K562 (cell line): Measurements from ENCODE around the gene GTPBP2. TPM values are rescaled to one million over a fixed set of nuclear protein-coding genes. Genes with fewer than 3 reads are reported as not detected.

Experiments
- BMI1 ChIP-seq: fragments of 150-350 bp; IDR thresholded peaks from 2 replicates; pipeline ENCODE4 v1.6.1; 2014; ENCODE audit warnings: low read length
- BRD9 ChIP-seq: fragments of 450-650 bp; IDR thresholded peaks from 2 replicates; pipeline ENCODE4 v1.6.1; 2018; ENCODE audit warnings: low read depth; ENCODE audit not compliant: partially characterized antibody
- E2F3 ChIP-seq: fragments of 250-450 bp; sonication (Bioruptor Pico); IDR thresholded peaks from 2 replicates; pipeline ENCODE4 v1.4.0; 2020; ENCODE audit warnings: mild to moderate bottlenecking
- FOSL1 ChIP-seq: fragments of 200-800 bp; sonication (Bioruptor generic); conservative IDR thresholded peaks from 2 replicates; pipeline ENCODE4 v1.6.1; 2016; ENCODE audit warnings: missing genetic modification characterization, missing compliant biosample characterization
- FOXJ2 ChIP-seq: fragments of 200-800 bp; sonication (Bioruptor generic); IDR thresholded peaks from 2 replicates; pipeline ENCODE4 v1.6.1; 2016; ENCODE audit warnings: missing genetic modification characterization, missing compliant biosample characterization
- GATAD2B ChIP-seq: fragments of 450-650 bp; IDR thresholded peaks from 2 replicates; pipeline ENCODE4 v1.6.1; 2017; ENCODE audit warnings: mild to moderate bottlenecking, borderline replicate concordance
- GMEB1 ChIP-seq: fragments of 250-450 bp; sonication (Bioruptor Pico); IDR thresholded peaks from 2 replicates; pipeline ENCODE4 v1.4.0; 2020; ENCODE audit warnings: mild to moderate bottlenecking
- HDAC3 ChIP-seq: fragments of 450-650 bp; IDR thresholded peaks from 2 replicates; pipeline ENCODE4 v1.6.1; 2018; ENCODE audit warnings: borderline replicate concordance, mild to moderate bottlenecking, moderate library complexity; ENCODE audit not compliant: partially characterized antibody
- HINFP ChIP-seq: fragments of 450-650 bp; conservative IDR thresholded peaks from 2 replicates; pipeline ENCODE4 v1.6.1; 2016; ENCODE audit warnings: missing genetic modification characterization, low read depth, mild to moderate bottlenecking, control low read depth, missing compliant biosample characterization
- KHSRP ChIP-seq: fragments of 450-650 bp; IDR thresholded peaks from 2 replicates; pipeline ENCODE4 v1.6.1; 2017
- MAZ ChIP-seq, 2 experiments: fragments of 450-650 bp in 1 of 2; sonication (generic) in 1 of 2; formaldehyde crosslinking; IDR thresholded peaks in 1 of 2; conservative IDR thresholded peaks in 1 of 2; 2 replicates each; pipeline versions ENCODE4 v1.4.0 to v1.5.0; 2020; ENCODE audit warnings: mild to moderate bottlenecking in 1 of 2, missing genetic modification reagents in 1 of 2
- NR1H2 ChIP-seq: sonication (generic); formaldehyde crosslinking; IDR thresholded peaks from 2 replicates; pipeline ENCODE4 v1.4.0; 2020; ENCODE audit warnings: mild to moderate bottlenecking, missing genetic modification reagents
- OTX1 ChIP-seq: fragments of 450-650 bp; formaldehyde crosslinking; IDR thresholded peaks from 2 replicates; pipeline ENCODE4 v1.4.0; 2022; ENCODE audit warnings: mild to moderate bottlenecking
- PRPF4 ChIP-seq: fragments of 200-400 bp; formaldehyde crosslinking; IDR thresholded peaks from one replicate; pipeline ENCODE4 v1.6.1; 2017; ENCODE audit warnings: low read length, low read depth, mild to moderate bottlenecking; ENCODE audit not compliant: insufficient read depth, poor library complexity, severe bottlenecking
- SNIP1 ChIP-seq: fragments of 450-650 bp; IDR thresholded peaks from 2 replicates; pipeline ENCODE4 v1.7.1; 2017; ENCODE audit warnings: low read depth, mild to moderate bottlenecking
- SP1 ChIP-seq: sonication (generic); formaldehyde crosslinking; IDR thresholded peaks from 2 replicates; pipeline ENCODE4 v1.8.1; 2022; ENCODE audit warnings: mild to moderate bottlenecking, missing genetic modification reagents
- TCF7 ChIP-seq: sonication (generic); IDR thresholded peaks from 2 replicates; pipeline ENCODE4 v1.6.1; 2016; ENCODE audit warnings: antibody characterized with exemption, borderline replicate concordance
- TOE1 ChIP-seq, 2 experiments: fragments of 450-650 bp in 1 of 2; sonication (generic) in 1 of 2; formaldehyde crosslinking in 1 of 2; IDR thresholded peaks; 2 replicates each; pipeline versions ENCODE4 v1.7.1 to v1.8.0; 2016 to 2022; ENCODE audit warnings: borderline replicate concordance in 2 of 2, mild to moderate bottlenecking in 2 of 2, antibody characterized with exemption in 1 of 2, inconsistent platforms in 1 of 2, low read depth in 1 of 2, missing genetic modification reagents in 1 of 2, moderate library complexity in 1 of 2
- ZBTB2 ChIP-seq: fragments of 450-650 bp; IDR thresholded peaks from 2 replicates; pipeline ENCODE4 v1.6.1; 2016; ENCODE audit warnings: antibody characterized with exemption
- ZNF121 ChIP-seq: sonication (generic); formaldehyde crosslinking; conservative IDR thresholded peaks from 2 replicates; pipeline ENCODE4 v1.8.0; 2022; ENCODE audit warnings: missing genetic modification reagents
- ZNF77 ChIP-seq: fragments of 250-450 bp; sonication (Bioruptor Pico); IDR thresholded peaks from 2 replicates; pipeline ENCODE4 v1.5.0; 2020
- polyA plus RNA-seq, 8 experiments: library from polyadenylated mRNA; depleted of rRNA in 4 of 8; stranded (reverse) in 5 of 8; unstranded in 3 of 8; fragments of >200 nt; fragmentation: Nextera tagmentation in 2 of 8; fragmentation: Illumina TruSeq in 1 of 8; extraction: Ambion mirVana in 2 of 8; extraction: Trizol in 1 of 8; gene quantifications; 2 replicates each; pipeline versions ENCODE4 v1.2.1 to v1.2.3, GENCODE V29; 2011 to 2014; ENCODE audit warnings: inconsistent platforms in 1 of 8, missing spikeins in 1 of 8
- total RNA-seq, 7 experiments: library from RNA; depleted of rRNA in 6 of 7; stranded (reverse); fragments of >200 nt in 6 of 7; fragmentation: Illumina TruSeq in 2 of 7; extraction: Trizol in 2 of 7; gene quantifications; 2 replicates each; pipeline versions ENCODE4 v1.2.1 to v1.2.3, GENCODE V29; 2011 to 2021; ENCODE audit warnings: low replicate concordance in 1 of 7

The GTPBP2 gene
- total and polyA plus RNA-seq, 9 of the 15 experiments (the other 6 are each of a cell fraction or from before 2014, with no cell fraction given) = 48.4 to 196 (median 111) TPM

GRCh38 chr6:43635387-43636307 is 6.6 kb upstream of the GTPBP2 start, which contains the start of gene MAD2L1BP (continued):
- TF ChIP-seq KHSRP (no peak), HDAC3 (no peak), E2F3 (CRISPR knock-in tag) (peak; percentile 92), ZNF121 (CRISPR knock-in tag) (peak; percentile 11; the same call in 1 of the 2 replicates), MAZ (CRISPR knock-in tag; conservative IDR thresholded peaks at IDR 0.05 in 1 of 2, IDR thresholded peaks at IDR 0.05 in 1 of 2) (peak; percentile 66 to 78), TCF7 (0 out of 2 replicates have a peak, but pooled peaks have one; percentile 34), GATAD2B (no peak), ZNF77 (CRISPR knock-in tag) (no peak), BMI1 (no peak), GMEB1 (CRISPR knock-in tag) (no peak; the same call in 1 of the 2 replicates), BRD9 (peak; percentile 65), ZBTB2 (peak; percentile 69; the same call in 1 of the 2 replicates), SP1 (peak; percentile 72), OTX1 (no peak; the same call in 1 of the 2 replicates), PRPF4 (no peak), HINFP (tag) (no peak), FOSL1 (tag) (peak; percentile 64), TOE1 (IDR thresholded peaks at IDR 0.05; ENCODE audit: borderline replicate concordance) (peak; percentile 55; the same call in 1 of the 2 replicates), TOE1 (CRISPR knock-in tag; IDR thresholded peaks at IDR 0.05; ENCODE audit: borderline replicate concordance, low read depth) (peak; percentile 91; the same call in 1 of the 2 replicates), NR1H2 (CRISPR knock-in tag) (peak; percentile 93; the same call in 1 of the 2 replicates), FOXJ2 (peak; percentile 44; the same call in 1 of the 2 replicates), SNIP1 (no peak)
